AG04449 (cell line): ENCODE results near the gene FADS1.

Source experiments
- CTCF ChIA-PET: fragments of 350-600 bp; formaldehyde crosslinking; extraction: SDS; loops from one replicate; lab custom pipeline; 2021; ENCODE audit warnings: antibody characterized with exemption; lab: Yijun Ruan, JAX
- POLR2A ChIA-PET: fragments of 400-600, 350-600 bp; formaldehyde crosslinking; extraction: SDS; loops from one replicate; lab custom pipeline; 2020; ENCODE audit warnings: antibody characterized with exemption, inconsistent platforms; lab: Yijun Ruan, JAX
- DNase-seq: peaks from one replicate; pipeline ENCODE4 v3.0.0-alpha.2; 2010; ENCODE audit warnings: low read depth, low spot score
- H3K4me3 ChIP-seq: 2 replicates; pipeline ENCODE4 v1.5.1; 2011; ENCODE audit warnings: low read depth, mild to moderate bottlenecking, control low read depth, low read length
- CTCF ChIP-seq: IDR thresholded peaks from one replicate; pipeline ENCODE4 v1.5.1; 2011; ENCODE audit warnings: mild to moderate bottlenecking, moderate library complexity, low read length, control low read depth, inconsistent platforms; ENCODE audit not compliant: insufficient read depth; ENCODE audit errors: missing control alignments

Gene FADS1

GRCh38 chr11:61839742-61840141 lies 22.9 kb upstream of the FADS1 start:
- H3K4me3 ChIP-seq, result no peak overlapping the region
- CTCF ChIA-PET, result interaction anchor here (1.0 to 1.2 kb wide), 2 partner anchors 21 to 42 kb away, joined by 3 to 4 read pairs; no protein-coding TSS in a partner anchor
- no peak for DNase-seq
- POLR2A ChIA-PET, result no interaction called here
- no peak for TF ChIP-seq CTCF

GRCh38 chr11:61838921-61839320 lies 22.1 kb upstream of the FADS1 start:
- no peak overlapping the region for H3K4me3 ChIP-seq
- no peak for TF ChIP-seq CTCF
- DNase-seq, result no peak
- CTCF ChIA-PET, result interaction anchor here (1.2 to 3.4 kb wide), 3 partner anchors 10 to 60 kb away, joined by 4 to 12 read pairs (median 6); no protein-coding TSS in a partner anchor
- POLR2A ChIA-PET, result no interaction called here

GRCh38 chr11:61838501-61838900 lies 21.7 kb upstream of the FADS1 start:
- no peak for TF ChIP-seq CTCF
- DNase-seq, result no peak
- POLR2A ChIA-PET, result no interaction called here

GRCh38 chr11:61837411-61838005 lies 20.7 kb upstream of the FADS1 start:
- ChIA-PET CTCF (interaction anchor here (1.5 to 3.4 kb wide), 3 partner anchors 33 to 61 kb away, joined by 4 to 12 read pairs (median 12); no protein-coding TSS in a partner anchor), POLR2A (no interaction called here)
- H3K4me3 ChIP-seq, result no peak overlapping the region
- TF ChIP-seq CTCF, result no peak
- DNase-seq, result no peak

More at GRCh38 chr11:61838501-61838900, 21.7 kb upstream of the FADS1 start:
- no peak overlapping the region for H3K4me3 ChIP-seq
- CTCF ChIA-PET, result interaction anchor here (1.2 to 3.4 kb wide), 3 partner anchors 10 to 60 kb away, joined by 4 to 12 read pairs (median 6); no protein-coding TSS in a partner anchor

GRCh38 chr11:61836193-61836592 lies 19.4 kb upstream of the FADS1 start:
- POLR2A ChIA-PET, result no interaction called here
- H3K4me3 ChIP-seq, result no peak overlapping the region
- CTCF ChIA-PET, result interaction anchor here (0.9 to 3.4 kb wide), 4 partner anchors 18 to 62 kb away, joined by 4 to 12 read pairs (median 8); no protein-coding TSS in a partner anchor
- TF ChIP-seq CTCF, result no peak
- DNase-seq, result no peak

- ChIA-PET POLR2A (interaction anchor here (1.0 to 1.4 kb wide), 2 partner anchors 56 to 117 kb away, joined by 3 read pairs; no protein-coding TSS in a partner anchor), CTCF (interaction anchor here (0.7 to 2.1 kb wide), 10 partner anchors 14 to 274 kb away, joined by 3 to 10 read pairs (median 4); no protein-coding TSS in a partner anchor)
- TF ChIP-seq CTCF, result no peak
- H3K4me3 ChIP-seq, result no peak overlapping the region
- DNase-seq, result no peak
These were observed 17.7 kb upstream of the FADS1 start for GRCh38 chr11:61834278-61835048.
